GM18508 (cell line): ENCODE results near the gene C19orf85.

Source experiments
- ATAC-seq: cut with Tn5 transposase; IDR thresholded peaks from one replicate; pipeline ENCODE4 v1.9.1; 2021; ENCODE audit warnings: moderate number of reproducible peaks; ENCODE audit not compliant: insufficient read depth, unreplicated experiment

Gene C19orf85

DNA sequence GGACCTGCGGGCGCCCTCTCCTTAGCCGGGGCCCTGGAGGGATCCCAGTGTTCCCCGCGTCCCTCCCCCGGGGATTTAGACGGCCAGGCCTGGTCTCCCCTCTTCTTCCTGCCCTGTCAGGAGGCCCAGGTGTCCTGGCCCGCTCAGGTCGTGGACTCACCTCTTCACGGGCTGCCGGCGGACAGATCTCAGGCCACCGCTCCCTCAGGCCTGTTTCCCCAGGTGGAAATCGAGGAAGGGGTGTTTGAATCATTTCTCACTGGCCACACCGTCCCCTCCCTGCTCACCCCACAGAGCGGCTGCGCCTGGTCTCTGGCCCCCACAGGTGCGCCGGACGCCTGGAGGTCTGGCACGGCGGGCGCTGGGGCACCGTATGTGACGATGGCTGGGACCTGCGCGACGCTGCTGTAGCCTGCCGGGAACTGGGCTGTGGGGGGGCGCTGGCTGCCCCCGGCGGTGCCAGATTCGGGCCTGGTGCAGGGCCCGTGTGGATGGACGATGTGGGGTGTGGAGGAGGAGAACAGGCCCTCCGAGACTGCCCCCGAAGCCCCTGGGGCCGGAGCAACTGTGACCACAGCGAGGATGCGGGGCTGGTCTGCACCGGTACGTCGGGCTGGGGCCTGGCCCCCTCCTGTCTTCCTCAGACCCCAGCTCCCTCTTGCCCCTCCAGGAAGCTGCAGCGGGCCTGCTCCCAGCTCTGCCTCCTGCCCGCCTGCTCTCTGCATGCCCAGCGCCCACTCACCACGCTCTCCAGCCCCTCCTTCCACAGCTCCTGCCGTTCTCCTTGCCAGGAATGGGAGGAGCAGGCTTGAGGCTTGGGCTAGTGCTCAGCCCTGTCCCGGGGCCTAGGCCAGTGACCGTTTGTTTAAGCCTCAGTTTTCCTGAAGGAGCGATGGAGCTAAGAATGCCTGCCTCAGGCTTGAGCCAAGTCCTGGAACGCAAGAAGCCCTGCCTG lies 26.2 kb upstream of the C19orf85 start:
- ATAC-seq: no peak

DNA sequence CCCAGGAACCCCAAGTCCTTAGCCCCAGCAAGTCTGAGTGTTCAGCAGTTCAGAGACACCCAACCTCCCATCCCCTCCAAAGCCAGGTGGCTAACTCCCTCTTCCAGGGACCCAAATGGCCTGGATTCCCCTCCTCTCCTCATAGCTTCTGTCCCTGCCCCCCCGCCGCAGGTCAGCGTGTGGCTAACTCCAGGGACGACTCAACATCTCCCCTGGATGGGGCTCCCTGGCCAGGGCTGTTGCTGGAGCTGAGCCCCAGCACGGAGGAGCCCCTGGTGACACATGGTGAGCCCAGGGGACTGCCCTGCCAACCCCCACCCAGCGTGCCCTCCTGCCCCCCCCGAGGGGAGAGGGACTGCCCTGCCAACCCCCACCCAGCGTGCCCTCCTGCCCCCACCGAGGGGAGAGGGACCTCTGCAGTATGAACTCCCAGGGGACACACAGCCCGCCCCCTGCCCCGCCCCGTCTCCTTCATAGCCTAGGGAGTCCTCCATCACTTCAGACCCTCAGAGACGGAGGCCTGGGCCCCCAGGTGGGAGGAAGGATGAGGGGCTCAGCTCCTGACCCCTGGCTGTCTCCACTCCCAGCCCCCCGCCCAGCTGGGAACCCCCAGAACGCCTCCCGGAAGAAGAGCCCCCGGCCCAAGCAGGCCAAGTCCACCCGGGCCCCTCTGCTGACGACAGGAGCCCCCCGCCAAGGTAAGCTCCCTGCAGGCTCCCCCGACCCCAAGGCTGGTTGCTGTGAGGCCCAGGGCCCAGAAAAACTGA lies 25.3 kb upstream of the C19orf85 start:
- ATAC-seq: no peak

DNA sequence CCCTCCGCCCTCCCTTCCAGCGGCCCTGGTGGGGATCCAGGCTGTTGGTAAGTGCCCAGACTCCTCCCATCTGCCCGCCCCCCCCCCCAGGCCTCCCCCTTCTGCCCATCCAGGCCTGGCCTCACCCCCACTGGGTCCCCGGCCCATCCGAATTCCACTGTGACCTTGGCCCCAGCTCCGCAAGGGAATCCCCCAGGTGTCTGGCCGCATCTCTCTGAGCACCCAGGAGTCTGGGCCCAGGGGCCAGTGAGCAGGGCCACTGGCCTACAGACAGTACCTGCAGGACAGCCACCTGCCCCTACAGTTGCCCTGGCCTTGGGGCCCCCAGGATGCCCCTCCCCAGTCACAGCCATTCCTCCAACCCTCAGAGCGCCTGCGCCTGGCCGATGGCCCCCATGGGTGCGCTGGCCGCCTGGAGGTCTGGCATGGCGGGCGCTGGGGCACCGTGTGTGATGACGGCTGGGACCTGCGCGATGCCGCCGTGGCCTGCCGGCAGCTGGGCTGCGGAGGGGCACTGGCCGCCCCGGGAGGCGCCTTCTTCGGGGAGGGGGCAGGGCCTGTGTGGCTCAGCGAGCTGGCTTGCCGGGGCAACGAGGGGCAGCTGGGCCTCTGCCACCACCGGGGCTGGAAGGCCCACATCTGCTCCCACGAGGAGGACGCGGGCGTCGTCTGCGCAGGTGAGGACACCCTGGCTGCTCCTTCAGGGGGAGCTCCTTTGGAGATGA lies 24.6 kb upstream of the C19orf85 start:
- ATAC-seq: no peak

DNA sequence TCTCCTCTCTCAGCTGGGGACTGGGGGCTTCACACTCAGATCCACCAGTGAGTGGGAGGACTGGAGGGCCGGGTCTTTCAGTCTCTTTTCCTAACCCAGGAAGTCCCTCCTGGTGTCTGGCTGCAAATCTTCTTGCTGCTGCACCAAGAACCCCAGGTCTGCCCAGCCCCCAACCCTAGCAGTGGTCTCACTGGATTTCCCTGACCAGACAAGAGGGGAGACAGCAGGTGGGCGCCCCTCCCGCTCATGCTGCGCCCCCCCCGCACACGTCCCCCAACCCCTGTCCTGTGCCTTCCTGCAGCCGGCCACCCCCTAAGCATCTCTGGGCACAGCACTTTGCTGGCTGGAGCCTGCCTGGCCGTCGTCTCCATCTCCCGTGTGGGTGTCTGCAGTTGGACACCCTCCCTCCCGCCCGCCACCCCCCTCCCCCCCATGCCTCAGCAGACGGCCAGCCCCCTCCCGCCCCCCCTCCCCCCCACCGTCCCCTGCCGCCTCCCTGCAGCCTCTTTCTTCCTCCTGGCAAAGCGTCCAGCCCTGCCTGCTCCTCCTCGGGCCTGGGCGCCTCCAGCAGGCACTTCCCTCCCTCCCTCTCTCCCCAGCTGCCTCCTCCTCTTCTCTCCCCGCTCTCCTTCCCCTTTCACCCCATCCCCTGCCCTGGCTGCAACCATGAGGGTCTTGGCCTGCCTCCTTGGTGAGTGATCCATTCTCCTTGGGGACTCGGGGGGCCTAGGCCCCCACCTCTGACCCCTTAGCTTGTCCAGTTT lies 23.6 kb upstream of the C19orf85 start, which contains the start of gene SSC5D:
Gene SSC5D (plus strand): TSS at position 513 of the 764 bp plus-strand sequence. CDS start 154 bp downstream, at position 667.
- ATAC-seq: no peak

DNA sequence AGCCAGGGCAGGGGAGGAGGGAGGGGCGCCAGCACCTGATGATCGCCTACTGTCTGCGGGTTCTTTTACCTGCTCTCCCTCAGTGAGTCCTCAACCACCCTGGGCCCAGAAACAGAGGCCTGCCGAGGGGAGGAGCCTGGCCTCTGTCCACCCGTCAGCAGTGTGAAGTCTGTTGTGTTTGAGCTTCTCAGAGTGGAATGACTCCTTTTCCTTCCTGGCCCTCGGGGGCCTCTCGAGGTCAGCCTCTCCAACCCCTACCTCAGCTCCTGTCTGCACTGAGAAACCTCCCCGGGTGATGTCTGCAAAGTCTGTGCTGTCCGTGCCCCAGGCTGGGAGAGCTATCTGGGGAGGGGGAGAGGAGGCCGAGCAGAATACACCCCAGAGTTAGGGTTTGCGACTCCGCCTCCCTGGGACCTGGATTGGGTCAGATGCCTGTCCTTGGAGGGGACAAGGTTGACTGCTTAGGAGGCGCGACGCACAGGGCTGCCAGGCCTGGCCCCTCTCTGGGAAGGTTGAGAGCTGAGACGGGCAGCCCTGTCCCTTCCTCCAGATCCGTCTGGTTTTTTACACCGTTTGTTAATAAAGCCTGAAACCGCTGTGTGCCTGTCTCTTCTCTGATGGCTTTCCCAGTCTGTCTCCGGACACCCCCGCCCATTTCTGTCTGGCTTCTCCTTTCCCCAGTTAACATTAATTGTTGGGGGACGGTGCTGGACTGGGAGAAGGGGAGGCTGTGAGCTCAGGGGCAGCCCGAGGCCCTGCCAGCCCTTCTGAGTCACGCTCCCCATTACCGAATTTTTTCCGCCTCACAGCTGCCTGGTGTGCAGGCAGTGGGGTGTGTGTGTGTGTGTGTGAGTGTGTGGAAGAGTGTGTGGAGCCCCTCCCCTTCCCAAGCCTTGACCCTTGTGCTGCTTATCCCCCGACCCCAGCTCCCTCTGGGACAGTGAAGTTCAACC lies 22.7 kb upstream of the C19orf85 start:
- ATAC-seq: no peak

DNA sequence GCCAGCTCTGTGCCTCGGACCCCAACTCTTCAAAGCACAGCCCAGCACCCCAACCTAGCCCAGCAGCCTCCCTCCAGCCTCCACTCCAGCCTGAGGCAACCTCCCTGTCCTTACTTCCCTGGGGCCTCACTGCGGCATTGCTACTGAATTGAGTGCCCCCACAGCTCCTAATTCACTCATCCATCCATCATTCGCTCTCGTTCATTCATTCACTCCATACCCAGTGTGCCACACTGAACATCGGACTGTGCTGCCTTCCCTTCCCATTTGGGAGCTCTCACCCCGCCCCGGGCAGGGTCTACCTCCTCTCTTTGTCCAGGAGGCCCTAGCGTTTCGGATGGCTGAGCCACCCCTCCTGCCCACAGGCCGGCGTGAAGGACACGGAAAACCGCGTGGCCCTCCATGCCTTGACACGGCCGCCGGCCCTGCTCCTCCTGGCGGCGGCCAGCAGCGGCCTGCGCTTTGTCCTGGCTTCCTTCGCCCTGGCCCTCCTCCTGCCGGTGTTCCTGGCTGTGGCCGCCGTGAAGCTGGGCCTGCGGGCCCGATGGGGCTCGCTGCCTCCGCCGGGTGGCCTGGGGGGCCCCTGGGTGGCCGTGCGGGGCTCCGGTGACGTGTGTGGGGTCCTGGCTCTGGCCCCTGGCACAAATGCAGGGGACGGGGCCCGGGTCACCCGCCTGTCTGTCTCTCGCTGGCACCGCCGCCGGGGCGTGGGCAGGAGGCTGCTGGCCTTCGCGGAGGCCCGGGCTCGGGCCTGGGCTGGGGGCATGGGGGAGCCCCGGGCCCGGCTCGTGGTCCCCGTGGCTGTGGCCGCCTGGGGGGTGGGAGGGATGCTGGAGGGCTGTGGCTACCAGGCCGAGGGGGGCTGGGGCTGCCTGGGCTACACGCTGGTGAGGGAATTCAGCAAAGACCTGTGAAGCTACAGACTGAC lies 21.8 kb upstream of the C19orf85 start:
- ATAC-seq: no peak

DNA sequence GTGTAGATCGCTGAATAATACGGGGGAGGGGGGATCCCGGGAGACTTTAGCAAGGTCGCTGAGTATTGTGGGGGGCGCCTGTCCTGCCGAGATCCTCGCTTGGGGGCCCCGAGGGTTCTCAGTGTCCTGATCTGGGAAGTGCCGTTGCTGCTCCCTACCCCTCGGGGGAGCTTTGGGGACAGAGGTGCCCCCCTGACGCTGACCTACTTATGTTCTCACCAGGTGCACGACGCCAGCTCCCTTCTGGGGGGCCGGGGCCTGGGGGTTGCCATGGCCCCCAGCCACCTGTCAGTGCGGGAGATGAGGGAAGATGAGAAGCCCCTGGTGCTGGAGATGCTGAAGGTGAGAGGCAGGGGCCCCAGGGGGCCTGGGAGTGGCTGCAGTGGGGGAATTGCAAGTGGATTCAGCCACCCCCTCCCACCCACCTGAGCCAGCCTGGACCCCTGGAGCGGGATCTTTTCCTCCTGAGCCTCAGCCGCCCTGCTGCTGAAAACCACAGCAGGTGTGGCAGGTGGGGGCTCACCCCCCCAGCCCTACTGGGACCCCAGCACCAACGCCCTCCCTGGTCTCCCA lies 21.0 kb upstream of the C19orf85 start:
- no peak for ATAC-seq

DNA sequence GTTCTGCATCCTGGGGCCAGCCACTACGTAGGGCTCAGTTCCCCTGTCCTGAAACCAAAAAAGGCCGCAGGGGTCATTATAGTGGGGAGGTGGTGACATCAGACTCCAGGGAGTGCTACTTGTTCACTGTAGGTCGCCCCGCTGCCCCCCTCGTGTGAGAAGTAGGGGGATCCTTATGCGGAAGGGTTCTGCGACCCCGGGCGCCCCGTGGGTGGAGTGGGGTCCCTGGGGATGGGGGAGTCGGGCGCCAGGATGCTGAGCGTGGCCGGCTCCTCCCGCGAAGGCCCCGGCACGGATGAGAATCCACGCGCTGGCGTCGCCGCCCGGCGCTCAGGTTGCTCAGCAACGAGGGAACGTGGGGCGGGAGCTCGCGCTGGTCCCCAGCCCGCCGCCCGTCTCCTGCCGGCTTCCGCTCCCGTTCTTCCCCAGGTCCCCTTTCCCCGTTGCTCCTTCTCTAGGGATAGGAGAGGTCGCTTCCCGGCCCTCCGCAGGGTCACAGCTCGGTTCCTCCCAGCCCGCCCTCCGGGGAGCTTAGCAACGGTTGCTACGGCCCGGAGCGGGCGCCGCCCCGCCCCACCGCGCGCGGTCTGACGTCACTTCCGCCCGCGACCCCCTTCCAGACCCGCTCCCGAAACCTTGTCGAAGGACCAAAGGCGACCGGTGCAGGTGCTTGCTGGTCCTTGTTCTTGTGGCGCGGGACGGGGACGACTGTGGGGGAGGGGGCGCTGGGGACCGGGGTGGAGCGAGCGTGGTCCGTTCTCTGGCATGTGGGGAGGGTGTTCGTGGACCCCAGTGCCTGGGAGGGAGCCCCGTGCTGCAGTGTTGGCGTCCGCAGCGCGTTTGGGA lies 20.3 kb upstream of the C19orf85 start, which contains the start of gene NAT14:
Gene NAT14 (plus strand): TSS at position 596 of the 846 bp plus-strand sequence. CDS start 521 bp downstream, outside the sequence.
- ATAC-seq: no peak

DNA sequence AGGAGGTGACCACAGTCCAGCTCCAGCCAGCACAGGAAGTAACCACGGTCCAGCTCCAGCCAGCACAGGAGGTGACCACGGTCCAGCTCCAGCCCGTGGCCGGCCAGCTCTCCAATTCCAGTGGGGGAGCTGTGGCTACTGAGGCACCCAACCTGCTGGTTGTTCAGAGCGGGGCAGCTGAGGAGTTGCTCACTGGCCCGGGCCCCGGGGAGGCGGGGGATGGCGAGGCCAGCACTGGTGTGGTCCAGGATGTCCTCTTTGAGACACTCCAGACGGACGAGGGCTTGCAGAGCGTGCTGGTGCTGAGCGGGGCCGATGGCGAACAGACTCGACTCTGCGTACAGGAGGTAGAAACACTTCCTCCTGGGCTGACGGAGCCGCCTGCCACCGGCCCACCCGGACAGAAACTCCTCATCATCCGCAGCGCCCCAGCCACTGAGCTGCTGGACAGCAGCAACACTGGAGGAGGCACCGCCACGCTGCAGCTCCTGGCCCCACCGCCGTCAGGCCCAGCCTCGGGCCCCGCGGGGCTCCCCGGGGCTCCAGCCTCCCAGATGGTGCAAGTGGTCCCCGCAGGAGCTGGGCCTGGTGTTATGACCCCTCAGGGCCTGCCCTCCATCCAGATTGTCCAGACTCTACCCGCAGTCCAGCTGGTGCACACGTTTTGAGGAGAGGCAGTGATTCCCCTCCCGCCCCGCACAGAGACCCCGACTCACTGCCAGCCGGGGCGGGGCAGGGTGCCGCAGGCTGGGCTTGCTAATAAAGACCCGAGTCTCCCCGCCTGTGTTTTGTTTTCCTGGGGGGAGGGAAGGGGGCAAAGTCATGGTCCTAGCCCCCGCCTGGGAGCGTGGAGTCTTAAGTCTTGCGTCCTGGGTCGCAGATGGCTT lies 19.4 kb upstream of the C19orf85 start:
- no peak for ATAC-seq

DNA sequence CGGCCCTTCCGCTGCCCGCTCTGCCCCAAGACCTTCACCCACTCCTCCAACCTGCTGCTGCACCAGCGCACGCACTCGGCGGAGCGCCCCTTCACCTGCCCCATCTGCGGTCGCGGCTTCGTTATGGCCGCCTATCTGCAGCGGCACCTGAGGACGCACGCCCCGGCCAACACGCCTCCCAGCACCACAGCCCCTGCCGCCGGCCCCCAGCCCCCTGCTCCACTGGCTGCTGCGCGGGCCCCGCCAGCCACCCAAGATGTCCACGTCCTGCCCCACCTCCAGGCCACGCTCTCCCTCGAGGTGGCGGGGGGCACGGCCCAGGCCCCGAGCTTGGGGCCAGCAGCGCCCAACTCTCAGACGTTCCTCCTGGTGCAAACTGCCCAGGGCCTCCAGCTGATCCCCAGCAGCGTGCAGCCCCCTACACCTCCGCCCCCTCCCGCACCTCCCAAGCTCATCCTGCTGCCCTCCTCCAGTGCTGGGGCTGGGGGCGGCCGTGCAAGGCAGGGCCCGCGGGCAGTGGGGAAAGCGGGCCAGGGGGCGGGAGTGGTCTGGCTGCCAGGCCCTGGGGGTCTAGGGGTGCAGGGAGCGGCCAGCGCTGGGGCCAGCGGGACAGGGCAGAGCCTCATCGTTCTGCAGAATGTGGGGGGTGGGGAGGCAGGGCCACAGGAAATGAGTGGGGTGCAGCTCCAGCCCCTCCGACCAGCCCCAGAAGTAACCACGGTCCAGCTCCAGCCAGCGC lies 18.6 kb upstream of the C19orf85 start:
- no peak for ATAC-seq

DNA sequence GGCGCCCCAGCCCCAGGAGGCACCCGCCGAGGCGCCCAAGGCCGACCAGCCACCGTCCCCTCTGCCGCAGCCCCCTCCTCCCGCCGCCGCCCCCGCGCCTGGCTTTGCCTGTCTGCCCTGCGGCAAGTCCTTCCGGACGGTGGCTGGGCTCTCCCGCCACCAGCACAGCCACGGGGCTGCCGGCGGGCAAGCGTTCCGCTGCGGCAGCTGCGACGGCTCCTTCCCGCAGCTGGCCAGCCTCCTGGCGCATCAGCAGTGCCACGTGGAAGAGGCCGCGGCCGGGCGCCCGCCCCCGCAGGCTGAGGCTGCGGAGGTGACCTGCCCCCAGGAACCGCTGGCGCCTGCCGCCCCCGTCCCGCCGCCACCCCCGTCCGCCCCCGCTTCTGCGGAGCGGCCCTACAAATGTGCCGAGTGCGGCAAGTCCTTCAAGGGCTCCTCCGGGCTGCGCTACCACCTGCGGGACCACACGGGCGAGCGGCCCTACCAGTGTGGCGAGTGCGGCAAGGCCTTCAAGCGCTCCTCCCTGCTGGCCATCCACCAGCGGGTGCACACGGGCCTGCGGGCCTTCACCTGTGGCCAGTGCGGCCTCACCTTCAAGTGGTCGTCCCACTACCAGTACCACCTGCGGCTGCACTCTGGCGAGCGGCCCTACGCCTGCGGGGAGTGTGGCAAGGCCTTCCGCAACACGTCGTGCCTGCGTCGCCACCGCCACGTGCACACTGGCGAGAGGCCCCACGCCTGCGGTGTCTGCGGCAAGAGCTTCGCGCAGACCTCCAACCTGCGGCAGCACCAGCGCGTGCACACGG lies 17.8 kb upstream of the C19orf85 start:
- ATAC-seq: no peak

DNA sequence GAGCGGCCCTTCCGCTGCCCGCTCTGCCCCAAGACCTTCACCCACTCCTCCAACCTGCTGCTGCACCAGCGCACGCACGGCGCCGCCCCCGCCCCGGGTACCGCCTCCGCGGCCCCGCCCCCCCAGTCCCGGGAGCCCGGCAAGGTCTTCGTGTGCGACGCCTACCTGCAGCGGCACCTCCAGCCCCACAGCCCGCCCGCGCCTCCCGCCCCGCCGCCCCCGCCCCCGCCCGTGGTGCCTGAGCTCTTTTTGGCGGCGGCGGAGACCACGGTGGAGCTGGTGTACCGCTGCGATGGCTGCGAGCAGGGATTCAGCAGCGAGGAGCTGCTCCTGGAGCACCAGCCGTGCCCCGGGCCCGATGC lies 17.2 kb upstream of the C19orf85 start:
- no peak for ATAC-seq

DNA sequence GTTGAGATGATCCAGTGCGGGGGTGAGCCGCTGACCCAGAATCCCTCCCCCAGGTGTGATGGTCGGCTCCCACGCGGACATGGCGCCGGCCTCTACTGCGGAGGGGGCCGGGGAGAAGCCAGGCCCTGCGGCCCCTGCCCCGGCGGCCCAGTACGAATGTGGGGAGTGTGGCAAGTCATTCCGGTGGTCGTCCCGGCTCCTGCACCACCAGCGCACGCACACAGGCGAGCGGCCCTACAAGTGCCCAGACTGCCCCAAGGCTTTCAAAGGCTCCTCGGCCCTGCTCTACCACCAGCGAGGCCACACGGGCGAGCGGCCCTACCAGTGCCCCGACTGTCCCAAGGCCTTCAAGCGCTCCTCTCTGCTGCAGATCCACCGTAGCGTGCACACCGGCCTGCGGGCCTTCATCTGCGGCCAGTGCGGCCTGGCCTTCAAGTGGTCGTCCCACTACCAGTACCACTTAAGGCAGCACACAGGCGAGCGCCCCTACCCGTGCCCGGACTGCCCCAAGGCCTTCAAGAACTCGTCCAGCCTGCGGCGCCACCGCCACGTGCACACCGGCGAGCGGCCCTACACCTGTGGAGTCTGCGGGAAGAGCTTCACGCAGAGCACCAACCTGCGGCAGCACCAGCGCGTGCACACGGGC lies 16.7 kb upstream of the C19orf85 start:
- ATAC-seq: no peak
